GM06990 (cell line): ENCODE data around the gene LRRC36.

Experiments used
- DNase-seq: peaks from one replicate; pipeline ENCODE4 v3.0.0-alpha.2; 2011; ENCODE audit not compliant: insufficient read length; ENCODE audit errors: extremely low read depth
- H3K27me3 ChIP-seq: replicated peaks from 2 replicates; pipeline ENCODE4 v1.6.0; 2011; ENCODE audit warnings: low read length; ENCODE audit not compliant: control insufficient read depth, insufficient read depth
- H3K36me3 ChIP-seq: 2 replicates; pipeline ENCODE4 v1.5.1; 2011; ENCODE audit warnings: low read length; ENCODE audit not compliant: control insufficient read depth, insufficient read depth
- H3K4me3 ChIP-seq: replicated peaks from 2 replicates; pipeline ENCODE4 v1.5.1; 2011; ENCODE audit warnings: low read depth, mild to moderate bottlenecking, control low read depth, low read length
- TF ChIP-seq, protein P1 (sequence below): IDR thresholded peaks from 2 replicates; pipeline ENCODE4 v1.5.1; 2011; ENCODE audit warnings: low read length, control low read depth, mild to moderate bottlenecking, inconsistent platforms; ENCODE audit not compliant: insufficient read depth, poor library complexity, severe bottlenecking

Gene LRRC36

DNA sequence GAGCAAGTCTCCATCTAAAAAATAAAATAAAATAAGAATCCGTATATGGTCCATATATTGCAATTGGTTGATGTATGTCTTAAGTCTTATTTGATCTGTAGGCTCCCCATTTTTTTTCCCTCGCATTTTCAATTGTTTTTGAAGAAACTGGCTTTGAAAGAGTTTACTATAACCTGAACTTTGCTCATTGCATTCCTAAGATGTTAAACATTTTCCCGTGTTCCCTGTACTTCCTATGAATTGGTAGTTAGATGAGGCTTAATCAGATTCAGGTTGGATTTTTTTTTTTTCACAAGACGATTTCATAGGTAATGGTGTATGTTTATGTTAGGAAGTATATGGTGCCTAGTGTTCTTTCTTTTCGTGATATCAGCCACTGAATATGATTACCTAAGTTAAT lies 3.3 kb downstream of the LRRC36 start:
- Histone ChIP-seq H3K36me3 (no peaks in the 10 kb centered on the region), H3K27me3 (no peaks in the 10 kb centered on the region), H3K4me3 (no peak overlapping the region)
- no peak for DNase-seq
- TF ChIP-seq, protein P1, sequence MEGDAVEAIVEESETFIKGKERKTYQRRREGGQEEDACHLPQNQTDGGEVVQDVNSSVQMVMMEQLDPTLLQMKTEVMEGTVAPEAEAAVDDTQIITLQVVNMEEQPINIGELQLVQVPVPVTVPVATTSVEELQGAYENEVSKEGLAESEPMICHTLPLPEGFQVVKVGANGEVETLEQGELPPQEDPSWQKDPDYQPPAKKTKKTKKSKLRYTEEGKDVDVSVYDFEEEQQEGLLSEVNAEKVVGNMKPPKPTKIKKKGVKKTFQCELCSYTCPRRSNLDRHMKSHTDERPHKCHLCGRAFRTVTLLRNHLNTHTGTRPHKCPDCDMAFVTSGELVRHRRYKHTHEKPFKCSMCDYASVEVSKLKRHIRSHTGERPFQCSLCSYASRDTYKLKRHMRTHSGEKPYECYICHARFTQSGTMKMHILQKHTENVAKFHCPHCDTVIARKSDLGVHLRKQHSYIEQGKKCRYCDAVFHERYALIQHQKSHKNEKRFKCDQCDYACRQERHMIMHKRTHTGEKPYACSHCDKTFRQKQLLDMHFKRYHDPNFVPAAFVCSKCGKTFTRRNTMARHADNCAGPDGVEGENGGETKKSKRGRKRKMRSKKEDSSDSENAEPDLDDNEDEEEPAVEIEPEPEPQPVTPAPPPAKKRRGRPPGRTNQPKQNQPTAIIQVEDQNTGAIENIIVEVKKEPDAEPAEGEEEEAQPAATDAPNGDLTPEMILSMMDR = no peak

DNA sequence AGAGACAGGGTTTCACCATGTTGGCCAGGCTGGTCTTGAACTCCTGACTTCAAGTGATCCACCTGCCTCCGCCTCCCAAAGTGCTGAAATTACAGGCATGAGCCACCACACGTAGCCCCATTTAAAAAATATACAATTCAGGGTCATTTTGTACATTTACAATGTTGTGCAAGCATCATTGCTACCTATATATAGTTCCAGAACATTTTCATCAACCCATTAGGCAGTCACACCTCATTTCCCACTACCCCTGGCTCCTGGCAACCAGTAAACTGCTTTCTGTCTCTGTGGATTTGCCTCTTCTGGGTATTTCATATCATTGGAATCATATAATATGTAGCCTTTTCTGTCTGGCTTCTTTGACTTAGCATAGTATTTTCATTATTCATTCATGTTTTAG lies 6.7 kb downstream of the LRRC36 start:
- no peak for DNase-seq
- TF ChIP-seq, protein P1 = no peak

DNA sequence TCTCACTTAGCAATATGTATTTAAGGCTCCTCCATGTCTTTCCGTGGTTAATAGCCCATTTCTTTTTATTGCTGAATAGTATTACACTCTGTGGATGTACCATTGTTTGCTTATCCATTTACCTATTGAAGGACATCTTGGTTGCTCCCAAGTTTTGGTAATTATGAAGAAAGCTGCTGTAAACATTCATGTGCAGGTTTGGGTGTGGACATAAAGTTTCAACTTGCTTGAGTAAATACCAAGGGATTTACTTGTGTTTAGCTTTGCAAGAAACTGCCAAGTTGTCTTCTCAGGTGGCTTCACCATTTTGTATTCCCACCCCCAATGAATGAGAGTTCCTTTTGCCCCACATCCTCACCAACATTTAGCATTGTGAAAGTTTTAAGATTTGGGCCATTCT lies 9.5 kb downstream of the LRRC36 start:
- no peak for DNase-seq
- Histone ChIP-seq H3K27me3 (no peaks in the 10 kb centered on the region), H3K36me3 (no peaks in the 10 kb centered on the region), H3K4me3 (no peak overlapping the region)
- TF ChIP-seq, protein P1 = no peak

More for the DNA sequence above, 6.7 kb downstream of the LRRC36 start:
- Histone ChIP-seq H3K36me3 (no peaks in the 10 kb centered on the region), H3K27me3 (no peaks in the 10 kb centered on the region), H3K4me3 (no peak overlapping the region)

DNA sequence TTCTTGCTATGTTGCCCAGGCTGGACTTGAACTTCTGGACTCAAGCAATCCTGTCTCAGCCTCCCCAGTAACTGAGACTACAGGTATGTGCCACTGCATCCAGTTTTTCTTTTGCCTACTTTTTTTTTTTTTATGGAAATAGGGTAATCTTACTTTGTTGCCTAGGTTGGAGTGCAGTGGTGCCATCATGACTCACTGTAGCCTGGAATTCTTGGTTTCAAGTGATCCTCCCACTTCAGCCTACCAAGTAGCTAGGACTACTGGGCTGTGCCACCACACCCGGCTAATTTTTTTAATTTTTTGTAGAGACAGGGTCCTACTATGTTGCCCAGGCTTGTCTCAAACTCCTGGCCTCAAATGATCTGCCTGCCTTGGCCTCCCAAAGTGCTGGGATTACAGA lies 10.0 kb downstream of the LRRC36 start:
- no peak for DNase-seq

DNA sequence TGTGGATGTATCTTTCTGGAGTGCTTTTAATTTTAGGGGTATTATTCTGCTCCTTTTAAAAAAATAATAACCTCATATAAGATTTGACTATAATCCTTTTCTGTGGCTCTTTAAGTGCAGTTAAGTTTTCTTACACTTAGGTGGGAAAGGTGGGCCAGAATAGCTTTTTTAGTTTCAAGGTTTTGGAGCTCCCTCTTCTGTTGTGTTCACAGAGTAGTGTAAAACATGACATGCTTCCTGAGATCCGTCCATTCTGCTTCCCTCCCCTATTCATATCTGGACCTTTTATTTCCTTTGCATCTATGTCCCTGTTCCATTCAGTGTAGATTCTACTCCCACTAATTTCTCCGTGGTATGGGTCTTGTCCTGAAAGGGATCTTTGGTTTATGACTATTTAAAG lies 12.8 kb downstream of the LRRC36 start:
- no peaks in the 10 kb centered on the region for H3K36me3 ChIP-seq
- TF ChIP-seq, protein P1 = peak; percentile 26
- DNase-seq = no peak

More for the DNA sequence above, 10.0 kb downstream of the LRRC36 start:
- TF ChIP-seq, protein P1 = no peak
- Histone ChIP-seq H3K27me3 (no peaks in the 10 kb centered on the region), H3K4me3 (no peak overlapping the region), H3K36me3 (no peaks in the 10 kb centered on the region)

DNA sequence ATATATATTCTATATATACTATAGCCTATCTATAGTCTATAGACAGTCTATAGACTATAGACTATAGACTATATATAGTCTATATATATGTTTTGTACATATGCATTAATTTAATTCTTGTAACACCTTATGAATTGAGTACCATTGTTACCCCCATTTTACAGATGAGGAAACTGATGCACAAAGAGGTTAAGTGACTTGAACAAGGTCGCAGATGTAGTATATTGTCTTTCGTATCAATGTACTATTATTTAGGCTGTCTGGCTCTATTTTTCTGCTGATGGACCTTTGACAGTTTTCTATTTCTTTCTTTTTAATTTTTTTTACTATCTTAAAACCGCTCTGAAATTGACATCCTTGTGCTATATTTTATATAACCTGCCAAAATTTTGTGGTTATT lies 14.6 kb downstream of the LRRC36 start:
- no peak for DNase-seq
- Histone ChIP-seq H3K36me3 (no peaks in the 10 kb centered on the region), H3K27me3 (no peaks in the 10 kb centered on the region), H3K4me3 (no peak overlapping the region)
- TF ChIP-seq, protein P1 = no peak

More for the DNA sequence above, 12.8 kb downstream of the LRRC36 start:
- Histone ChIP-seq H3K4me3 (no peak overlapping the region), H3K27me3 (no peaks in the 10 kb centered on the region)
